Astrocyte of the spinal cord (primary cell): Measurements from ENCODE around the gene FRMD4A.

Experiments
- DNase-seq: peaks from one replicate; pipeline ENCODE4 v3.0.0; 2011; ENCODE audit warnings: low read depth, low spot score
- H3K4me3 ChIP-seq: 2 replicates; pipeline ENCODE4 v1.5.1; 2011; ENCODE audit warnings: low read depth, mild to moderate bottlenecking, low read length, moderate library complexity
- CTCF ChIP-seq: IDR thresholded peaks from 2 replicates; pipeline ENCODE4 v1.5.1; 2012; ENCODE audit warnings: low read depth, mild to moderate bottlenecking, low read length, inconsistent platforms
- in situ Hi-C: cut with HindIII; loops from 2 replicates; pipeline ENCODE4 v1.10.0; 2017; ENCODE audit warnings: low sequenced_read_pairs

FRMD4A gene

GRCh38 chr10:13712837-13713581, 617.7 kb downstream of the FRMD4A start:
- in situ Hi-C loops, result no loop called here
- DNase-seq, result peak; percentile 98
- no peak overlapping the region for H3K4me3 ChIP-seq
- TF ChIP-seq CTCF, result no peak

- in situ Hi-C loops, result no loop called here
- DNase-seq, result no peak
- TF ChIP-seq CTCF, result no peak
- H3K4me3 ChIP-seq, result no peak overlapping the region
Observed at GRCh38 chr10:13712476-13712836, 618.3 kb downstream of the FRMD4A start.

- TF ChIP-seq CTCF, result no peak
- DNase-seq, result no peak
- no peak overlapping the region for H3K4me3 ChIP-seq
- in situ Hi-C loops, result no loop called here
Observed at GRCh38 chr10:13711291-13711690, 619.4 kb downstream of the FRMD4A start.

GRCh38 chr10:13709931-13710650, 620.6 kb downstream of the FRMD4A start:
- in situ Hi-C loops, result no loop called here
- no peak for TF ChIP-seq CTCF
- DNase-seq, result peak; percentile 58
- H3K4me3 ChIP-seq, result no peak overlapping the region

GRCh38 chr10:13708256-13708990, 622.3 kb downstream of the FRMD4A start:
- in situ Hi-C loops, result no loop called here
- DNase-seq, result peak; percentile 41
- peak overlapping the region; percentile 54 for H3K4me3 ChIP-seq
- no peak for TF ChIP-seq CTCF

- DNase-seq, result peak; percentile 96
- H3K4me3 ChIP-seq, result peak overlapping the region; percentile 54
- peak; percentile 10 for TF ChIP-seq CTCF
- in situ Hi-C loops, result no loop called here
Observed at GRCh38 chr10:13707156-13707881, 623.4 kb downstream of the FRMD4A start.
